ENCODE measurements around the gene BLOC1S1.

Gene BLOC1S1

GRCh38 chr12:55725556-55725955 is 9.7 kb downstream of the BLOC1S1 start:
- DNase-seq (ENCODE audit: low read depth) = no peak
- no peak for TF ChIP-seq CTCF (IDR thresholded peaks at IDR 0.05; ENCODE audit: insufficient read depth, low read depth, low read length, missing control alignments)
- no peak overlapping the region for H3K4me3 ChIP-seq (ENCODE audit: low read depth, low read length)

- no peak for DNase-seq (ENCODE audit: low read depth)
- no peak for TF ChIP-seq CTCF (IDR thresholded peaks at IDR 0.05; ENCODE audit: insufficient read depth, low read depth, low read length, missing control alignments)
- no peak overlapping the region for H3K4me3 ChIP-seq (ENCODE audit: low read depth, low read length)
Observed at GRCh38 chr12:55726971-55727370, 11.1 kb downstream of the BLOC1S1 start.

- H3K4me3 ChIP-seq (ENCODE audit: low read depth, low read length) = peak overlapping the region; percentile 77
- no peak for TF ChIP-seq CTCF (IDR thresholded peaks at IDR 0.05; ENCODE audit: insufficient read depth, low read depth, low read length, missing control alignments)
- no peak for DNase-seq (ENCODE audit: low read depth)
Observed at GRCh38 chr12:55727643-55728185, 11.9 kb downstream of the BLOC1S1 start.

- TF ChIP-seq CTCF (IDR thresholded peaks at IDR 0.05; ENCODE audit: insufficient read depth, low read depth, low read length, missing control alignments) = no peak
- peak; percentile 32 for DNase-seq (ENCODE audit: low read depth)
- H3K4me3 ChIP-seq (ENCODE audit: low read depth, low read length) = peak overlapping the region; percentile 77
Observed at GRCh38 chr12:55728186-55728938, 12.5 kb downstream of the BLOC1S1 start.

- DNase-seq (ENCODE audit: low read depth) = peak; percentile 80
- H3K4me3 ChIP-seq (ENCODE audit: low read depth, low read length) = peak within 1 kb of the TSS; percentile 77
- TF ChIP-seq CTCF (IDR thresholded peaks at IDR 0.05; ENCODE audit: insufficient read depth, low read depth, low read length, missing control alignments) = no peak
Observed at GRCh38 chr12:55728939-55729818, 13.3 kb downstream of the BLOC1S1 start, which contains the start of gene CD63. Gene CD63 (minus strand): TSS chr12:55729009. CDS start chr12:55728341, 668 bp downstream.

- TF ChIP-seq CTCF (IDR thresholded peaks at IDR 0.05; ENCODE audit: insufficient read depth, low read depth, low read length, missing control alignments) = no peak
- peak overlapping the region; percentile 77 for H3K4me3 ChIP-seq (ENCODE audit: low read depth, low read length)
- peak; percentile 70 for DNase-seq (ENCODE audit: low read depth)
Observed at GRCh38 chr12:55729819-55730818, 14.3 kb downstream of the BLOC1S1 start.
